HG03342 (cell line): ENCODE data around the gene KLHL13.
"Not testable (repeated sequence)": the region's sequence is repeated elsewhere in the genome, so short reads cannot be mapped to it uniquely, and the experiment has no call there.

Source experiments
- ATAC-seq: cut with Tn5 transposase; IDR thresholded peaks from one replicate; pipeline ENCODE4 v1.9.1; 2021; ENCODE audit warnings: mild to moderate bottlenecking, moderate library complexity; ENCODE audit not compliant: unreplicated experiment

The KLHL13 gene

DNA sequence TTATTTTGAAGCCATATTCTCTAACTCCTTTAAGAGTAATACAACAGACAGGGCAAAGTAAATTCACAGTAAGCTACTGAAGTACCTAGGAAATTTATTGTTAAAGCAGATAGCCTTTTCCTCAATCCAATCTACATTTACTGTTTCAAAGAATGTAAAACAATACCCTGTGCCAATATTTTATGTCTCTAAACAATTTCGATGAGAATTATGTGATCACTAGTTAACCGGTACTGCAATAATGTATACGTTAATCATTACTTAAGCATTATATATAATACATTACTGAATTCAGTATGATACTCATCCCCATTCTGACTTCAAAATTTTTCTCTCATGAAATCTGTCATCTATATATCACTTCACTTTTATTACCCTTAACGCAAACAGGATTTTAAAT lies 28.5 kb downstream of the KLHL13 start:
- ATAC-seq = no peak

DNA sequence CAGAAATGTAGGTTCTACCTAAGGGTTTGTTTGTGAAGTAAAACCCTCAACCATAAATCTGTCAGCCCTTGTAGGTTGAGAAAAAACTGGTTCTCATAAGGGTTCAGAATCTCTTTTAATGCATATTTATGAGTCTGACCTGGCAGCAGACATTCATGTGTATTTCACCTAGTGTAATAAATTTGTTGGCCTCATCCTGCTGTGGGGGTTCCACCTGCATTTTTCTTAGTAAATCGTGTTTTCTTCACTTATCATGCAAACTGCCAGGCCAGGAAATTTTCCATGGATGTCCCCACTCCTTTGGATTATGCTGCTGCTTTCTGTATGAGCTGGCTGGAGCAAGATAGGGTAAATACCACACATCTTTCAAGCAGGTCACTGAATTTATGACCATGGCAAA lies 42.4 kb downstream of the KLHL13 start:
- ATAC-seq = no peak

GRCh38 chrX:118066867-118067515 lies 49.6 kb downstream of the KLHL13 start:
- no peak for ATAC-seq

DNA sequence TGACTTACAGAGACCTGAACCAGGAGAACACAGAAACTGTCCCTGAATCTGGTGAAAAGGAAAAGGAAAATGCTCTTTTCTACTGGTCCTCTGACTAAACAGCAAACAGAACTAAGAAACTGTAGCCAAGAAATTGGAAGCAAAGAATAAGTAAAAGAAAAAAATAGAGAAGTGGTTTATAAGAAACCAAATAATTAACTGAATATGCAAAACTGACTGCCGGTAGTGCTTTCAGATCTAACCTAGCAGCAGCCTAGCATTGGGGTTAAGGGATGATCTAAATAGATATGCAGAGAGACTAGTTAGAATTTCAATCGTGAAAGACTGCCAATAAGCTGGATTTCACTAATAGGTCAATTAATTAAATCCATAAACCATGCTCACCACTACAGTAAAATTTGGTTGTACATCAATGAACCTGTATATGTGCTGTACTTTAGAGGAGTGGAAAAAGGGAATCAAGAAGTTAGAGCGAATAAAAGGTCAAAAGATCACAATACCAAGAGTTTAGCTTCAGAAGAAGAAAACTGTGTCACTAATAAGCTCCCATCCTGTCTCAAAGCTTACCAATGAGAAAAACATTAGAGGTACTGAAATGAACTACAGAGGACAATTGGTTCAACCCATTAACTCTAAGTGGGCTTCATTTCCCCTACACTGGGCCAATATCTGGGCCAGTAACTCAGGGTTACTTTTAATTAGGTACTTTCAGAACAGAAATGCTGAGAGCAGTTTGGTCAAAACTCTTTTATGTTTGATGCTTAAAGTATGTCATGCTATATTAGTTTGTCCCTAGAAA lies 53.6 kb downstream of the KLHL13 start:
- ATAC-seq = peak; percentile 75

DNA sequence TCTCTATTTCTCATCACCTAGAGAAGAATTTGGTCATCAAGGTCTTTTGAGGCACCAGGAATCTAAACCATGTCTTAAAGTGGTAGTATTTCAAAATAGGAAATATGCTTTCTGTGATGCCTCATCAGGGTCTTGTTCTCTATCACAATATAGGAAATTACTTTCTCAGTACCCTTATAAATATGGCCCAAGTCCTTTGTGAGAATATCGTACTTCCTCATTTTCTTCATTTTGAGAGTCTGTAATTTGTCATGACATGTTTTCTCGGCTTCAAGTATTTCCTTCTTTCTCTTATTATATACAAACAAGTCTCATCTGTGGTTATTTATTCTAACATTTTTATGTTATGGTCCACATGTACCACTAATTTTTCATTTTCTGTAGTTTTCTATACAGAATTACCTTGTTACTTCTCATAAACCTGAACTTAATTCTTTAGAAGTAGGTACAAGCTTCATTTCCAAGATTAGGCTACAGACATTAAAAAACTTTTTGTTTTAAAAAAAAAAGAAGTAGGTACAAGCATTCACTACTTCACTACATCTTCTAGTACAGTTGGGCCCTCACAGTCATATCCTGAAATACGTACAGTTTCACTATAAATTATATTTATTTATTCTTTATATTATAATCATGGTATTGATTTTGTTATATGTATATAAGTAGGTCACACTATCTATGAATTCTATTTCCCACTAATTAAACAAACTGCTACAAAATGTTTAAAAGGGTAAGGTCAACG lies 54.4 kb downstream of the KLHL13 start:
- peak; percentile 64 for ATAC-seq

DNA sequence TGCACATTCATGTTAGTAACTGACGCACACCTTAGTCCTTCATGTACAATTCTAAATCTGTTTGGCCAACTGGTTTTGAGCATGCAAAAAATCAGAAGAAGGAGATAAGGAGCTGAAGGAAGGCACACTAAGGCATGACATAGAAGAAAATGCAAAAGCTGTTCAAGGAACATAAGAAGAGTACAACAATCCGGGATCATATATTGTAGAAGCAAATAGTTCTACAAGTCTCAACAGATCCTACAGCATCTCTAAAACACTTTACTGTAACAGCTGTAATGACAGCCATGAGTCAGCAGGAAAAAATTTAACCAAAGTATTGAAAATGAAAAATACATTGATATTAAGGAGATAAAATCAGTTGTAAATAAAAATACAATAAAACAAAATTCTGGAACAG lies 57.7 kb downstream of the KLHL13 start:
- no peak for ATAC-seq

- ATAC-seq = no peak
These were observed 59.7 kb downstream of the KLHL13 start for GRCh38 chrX:118056870-118057269.

GRCh38 chrX:118049713-118050112 lies 66.9 kb downstream of the KLHL13 start:
- ATAC-seq = no peak

GRCh38 chrX:118047446-118048186 lies 69.0 kb downstream of the KLHL13 start:
- no peak for ATAC-seq

DNA sequence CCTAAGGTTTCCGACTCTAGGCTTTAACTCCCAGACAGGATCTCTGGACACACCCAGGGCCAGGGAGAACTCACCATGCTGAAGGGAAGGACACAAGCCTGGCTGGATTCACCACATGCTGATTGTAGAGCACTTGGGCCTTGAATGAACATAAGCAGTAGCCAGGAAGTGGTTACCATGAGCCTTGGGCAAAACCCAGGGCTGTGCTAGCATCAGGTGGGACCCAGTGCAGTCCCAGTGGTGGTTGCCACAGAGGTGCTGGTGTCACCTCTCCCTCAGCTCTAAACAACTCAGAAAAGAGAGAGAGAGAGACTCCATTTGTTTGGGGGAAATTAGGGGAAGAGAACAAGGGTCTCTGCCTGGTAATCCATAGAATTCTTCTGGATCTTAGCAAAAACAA lies 77.0 kb downstream of the KLHL13 start:
- ATAC-seq = no peak

GRCh38 chrX:118038614-118039365 lies 77.8 kb downstream of the KLHL13 start:
- no peak for ATAC-seq

DNA sequence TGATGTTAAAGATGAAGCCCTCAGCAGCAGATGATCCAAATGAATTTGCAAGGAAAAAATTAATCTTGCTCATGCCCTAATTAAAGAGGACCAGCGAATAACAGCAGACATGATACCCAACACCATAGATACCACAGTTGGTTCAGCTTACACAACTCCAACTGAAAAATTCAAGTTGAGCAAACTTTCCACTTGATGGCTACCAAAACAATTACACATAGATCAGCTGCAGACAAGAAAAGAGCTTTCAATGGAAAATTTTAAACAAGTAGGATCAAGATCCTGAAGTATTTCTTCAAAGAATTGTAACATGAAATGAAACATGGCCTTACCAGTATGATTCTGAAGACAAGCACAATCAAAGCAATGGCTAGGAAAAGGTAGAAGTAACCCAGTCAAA lies 90.0 kb downstream of the KLHL13 start:
- ATAC-seq = no peak

DNA sequence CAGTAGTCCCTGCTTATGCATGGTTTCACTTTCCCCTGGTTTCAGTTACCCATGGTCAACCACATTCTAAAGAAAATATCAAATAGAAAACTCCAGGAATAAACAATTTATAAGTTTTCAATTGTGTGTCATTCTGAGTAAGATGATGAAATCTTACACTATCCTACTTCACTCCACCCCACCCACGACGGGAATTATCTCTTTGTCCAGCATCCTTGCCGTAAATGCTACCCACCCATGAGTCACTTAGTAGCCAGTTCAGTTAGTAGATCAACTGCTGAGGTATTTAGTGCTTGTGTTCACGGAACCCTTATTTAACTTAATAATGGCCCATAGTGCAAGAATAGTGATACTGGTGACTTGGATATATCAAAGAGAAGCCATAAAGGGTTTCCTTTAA lies 91.4 kb downstream of the KLHL13 start:
- ATAC-seq = no peak

- ATAC-seq = no peak
These were observed 92.1 kb downstream of the KLHL13 start for GRCh38 chrX:118024482-118024881.

DNA sequence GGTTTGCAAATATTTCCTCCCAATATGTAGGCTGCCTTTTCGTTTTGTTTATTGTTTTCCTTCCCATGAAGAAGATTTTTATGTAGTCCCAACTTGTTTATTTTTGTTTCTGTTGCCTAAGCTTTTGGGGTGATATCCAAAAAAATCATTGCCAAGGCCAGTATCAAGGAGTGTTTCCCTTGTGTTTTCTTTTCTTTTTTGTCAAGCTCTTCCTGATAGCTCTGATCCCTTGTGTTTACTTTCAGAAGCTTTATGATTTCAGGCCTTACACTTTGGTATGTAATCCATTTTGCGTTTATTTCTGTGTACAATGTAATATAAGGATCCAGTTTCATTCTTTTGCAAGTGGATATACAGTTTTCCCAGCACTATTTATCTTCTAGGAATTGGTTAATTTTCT lies 93.9 kb downstream of the KLHL13 start:
- no peak for ATAC-seq

DNA sequence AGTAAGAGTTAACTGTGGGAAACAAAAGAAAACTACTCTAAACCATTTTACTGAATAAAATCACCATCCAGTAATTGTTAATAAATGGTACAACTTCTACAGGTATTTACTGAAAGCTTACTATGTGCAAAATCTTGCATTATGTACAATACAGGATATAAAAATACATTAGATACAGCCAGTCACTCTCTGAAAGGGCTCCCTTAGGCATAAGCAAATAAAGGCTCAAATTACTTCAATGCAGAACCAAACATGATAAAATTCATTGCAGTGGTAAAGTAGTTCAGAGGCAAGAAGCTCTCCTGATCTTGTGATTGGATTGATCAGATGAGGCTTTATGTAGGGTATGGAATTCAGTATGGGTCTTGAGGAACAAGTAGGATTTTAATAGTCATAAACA lies 100.2 kb downstream of the KLHL13 start:
- ATAC-seq = no peak

DNA sequence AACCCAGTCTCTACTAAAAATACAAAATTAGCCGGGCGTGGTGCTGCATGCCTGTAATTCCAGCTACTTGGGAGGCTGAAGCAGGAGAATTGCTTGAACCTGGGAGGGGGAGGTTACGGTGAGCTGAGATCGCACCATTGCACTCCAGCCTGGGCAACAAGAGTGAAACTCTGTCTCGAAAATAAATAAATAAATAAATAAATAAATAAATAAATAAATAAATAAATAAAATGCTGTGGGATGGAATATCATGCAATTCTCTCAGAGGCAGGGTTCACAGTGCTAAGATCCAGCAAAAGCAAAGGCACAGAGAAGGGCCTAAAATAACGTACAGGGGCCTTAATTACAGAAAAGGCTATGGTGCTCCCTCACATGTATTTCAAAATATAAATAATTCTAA lies 114.2 kb downstream of the KLHL13 start:
- not testable (repeated sequence) for ATAC-seq

- no peak for ATAC-seq
These were observed 116.1 kb downstream of the KLHL13 start for GRCh38 chrX:118000518-118000917.

GRCh38 chrX:117998171-117998570 lies 118.4 kb downstream of the KLHL13 start:
- no peak for ATAC-seq

DNA sequence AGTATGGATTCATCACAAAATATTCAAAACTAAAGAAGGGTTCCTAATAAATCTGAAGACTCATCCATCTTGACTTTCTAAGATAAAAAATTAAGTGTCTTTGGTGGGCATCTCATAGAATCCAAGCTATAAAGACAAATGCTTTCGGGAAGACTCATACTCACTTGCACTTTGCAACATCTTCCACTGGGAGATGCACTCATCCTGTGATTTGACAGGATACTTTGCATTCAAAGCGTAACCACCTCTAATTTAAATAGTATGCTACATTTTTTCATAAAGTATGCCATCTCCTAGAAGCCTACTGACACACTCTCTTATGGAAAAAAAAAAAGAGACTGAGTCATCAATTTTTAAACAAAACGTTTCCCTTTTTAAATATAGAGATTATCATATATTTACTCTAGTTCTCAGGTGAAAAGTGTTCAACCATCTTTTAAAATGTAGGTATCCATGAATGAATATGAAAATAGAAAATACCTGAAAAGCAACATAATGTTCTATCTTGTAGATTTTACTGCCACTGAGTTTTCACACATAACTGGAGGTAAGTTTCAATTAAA lies 119.6 kb downstream of the KLHL13 start:
- no peak for ATAC-seq
